HEK293T (cell line): Measurements from ENCODE around the gene CFAP161.

Experiments used
- CTCF ChIA-PET: fragments of 350-600 bp; formaldehyde crosslinking; extraction: SDS; loops from one replicate; lab custom pipeline; 2021; ENCODE audit warnings: antibody characterized with exemption, inconsistent platforms; lab: Yijun Ruan, JAX
- POLR2A ChIA-PET: fragments of 350-600 bp; formaldehyde crosslinking; extraction: SDS; loops from one replicate; lab custom pipeline; 2020; ENCODE audit warnings: antibody characterized with exemption, inconsistent platforms; lab: Yijun Ruan, JAX
- DNase-seq: peaks from one replicate; pipeline ENCODE4 v3.0.0; 2012; ENCODE audit warnings: mixed read lengths; ENCODE audit errors: extremely low spot score
- ARNT ChIP-seq: fragments of 450-650 bp; IDR thresholded peaks from 2 replicates; pipeline ENCODE4 v1.6.1; 2017; ENCODE audit warnings: mild to moderate bottlenecking
- BHLHE40 ChIP-seq: fragments of 450-650 bp; IDR thresholded peaks from 2 replicates; pipeline ENCODE4 v1.6.1; 2016; ENCODE audit warnings: mild to moderate bottlenecking, moderate library complexity, borderline replicate concordance
- CTBP1 ChIP-seq: fragments of 450-650 bp; IDR thresholded peaks from 2 replicates; pipeline ENCODE4 v1.6.1; 2016; ENCODE audit warnings: borderline replicate concordance
- ELF4 ChIP-seq: fragments of 450-650 bp; IDR thresholded peaks from 2 replicates; pipeline ENCODE4 v1.6.1; 2017; ENCODE audit warnings: antibody characterized with exemption
- FOXA1 ChIP-seq: fragments of 450-650 bp; IDR thresholded peaks from 2 replicates; pipeline ENCODE4 v1.6.1; 2016; ENCODE audit warnings: mild to moderate bottlenecking
- FOXK2 ChIP-seq: fragments of 450-650 bp; IDR thresholded peaks from 2 replicates; pipeline ENCODE4 v1.6.1; 2016; ENCODE audit warnings: mild to moderate bottlenecking
- FOXM1 ChIP-seq: fragments of 450-650 bp; IDR thresholded peaks from 2 replicates; pipeline ENCODE4 v1.6.1; 2017; ENCODE audit warnings: mild to moderate bottlenecking, borderline replicate concordance
- HDGF ChIP-seq: fragments of 450-650 bp; IDR thresholded peaks from 2 replicates; pipeline ENCODE4 v1.6.1; 2017; ENCODE audit warnings: antibody characterized with exemption, borderline replicate concordance
- L3MBTL2 ChIP-seq: fragments of 450-650 bp; conservative IDR thresholded peaks from 2 replicates; pipeline ENCODE4 v1.6.1; 2016; ENCODE audit warnings: mild to moderate bottlenecking
- LEF1 ChIP-seq: fragments of 450-650 bp; IDR thresholded peaks from 2 replicates; pipeline ENCODE4 v1.6.1; 2017; ENCODE audit warnings: mild to moderate bottlenecking, borderline replicate concordance
- NFRKB ChIP-seq: fragments of 450-650 bp; IDR thresholded peaks from 2 replicates; pipeline ENCODE4 v1.6.1; 2016; ENCODE audit warnings: mild to moderate bottlenecking, moderate library complexity
- PKNOX1 ChIP-seq: fragments of 450-650 bp; IDR thresholded peaks from 2 replicates; pipeline ENCODE4 v1.6.1; 2016
- SP1 ChIP-seq: fragments of 450-650 bp; IDR thresholded peaks from 2 replicates; pipeline ENCODE4 v1.6.1; 2017
- SUZ12 ChIP-seq: fragments of 450-650 bp; IDR thresholded peaks from 2 replicates; pipeline ENCODE4 v1.6.1; 2016; ENCODE audit warnings: mild to moderate bottlenecking
- TARDBP ChIP-seq: fragments of 450-650 bp; IDR thresholded peaks from 2 replicates; pipeline ENCODE4 v1.6.1; 2016
- ZNF384 ChIP-seq: fragments of 450-650 bp; IDR thresholded peaks from 2 replicates; pipeline ENCODE4 v1.6.1; 2016

Gene CFAP161

DNA sequence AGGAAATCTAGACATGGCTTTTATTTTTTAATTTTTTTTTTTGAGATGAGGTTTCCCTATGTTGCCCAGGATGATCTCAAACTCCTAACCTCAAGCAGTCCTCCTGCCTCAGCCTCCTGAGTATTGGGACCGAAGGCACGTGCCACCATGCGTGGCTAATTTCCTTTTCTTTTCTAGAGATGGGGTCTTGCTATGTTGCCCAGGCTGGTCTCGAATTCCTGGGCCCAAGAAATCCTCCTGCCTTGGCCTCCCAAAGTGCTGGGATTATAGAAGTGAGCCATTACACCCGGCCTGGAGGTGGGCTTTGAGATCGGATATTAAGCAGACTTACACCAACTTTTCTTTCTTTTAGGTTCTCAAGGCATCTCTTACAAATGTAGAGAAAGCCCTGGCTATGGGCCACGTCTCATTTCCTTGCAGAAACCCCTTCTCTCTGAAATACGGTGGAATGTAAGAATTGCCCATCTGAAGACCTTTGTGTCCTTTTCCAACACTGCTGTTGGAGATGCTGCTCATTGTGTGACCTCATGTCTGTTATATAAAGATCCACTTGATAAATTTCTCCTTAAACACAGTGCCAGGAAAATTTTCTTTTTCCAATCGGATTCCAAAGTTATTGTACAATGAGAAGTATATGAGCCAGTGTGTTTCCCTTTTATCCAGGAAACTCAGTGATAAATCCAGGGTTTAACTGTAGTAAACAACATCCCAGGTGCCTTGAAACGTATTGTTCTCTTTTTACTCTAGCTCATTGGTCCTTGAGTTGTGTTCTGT is 36.8 kb upstream of the CFAP161 start:
- no peak for TF ChIP-seq L3MBTL2
- ChIA-PET POLR2A (no interaction called here), CTCF (interaction anchor here (2.6 to 5.6 kb wide), 2 partner anchors 10 to 169 kb away, joined by 19 to 27 read pairs; no protein-coding TSS in a partner anchor)
- DNase-seq, result no peak

DNA sequence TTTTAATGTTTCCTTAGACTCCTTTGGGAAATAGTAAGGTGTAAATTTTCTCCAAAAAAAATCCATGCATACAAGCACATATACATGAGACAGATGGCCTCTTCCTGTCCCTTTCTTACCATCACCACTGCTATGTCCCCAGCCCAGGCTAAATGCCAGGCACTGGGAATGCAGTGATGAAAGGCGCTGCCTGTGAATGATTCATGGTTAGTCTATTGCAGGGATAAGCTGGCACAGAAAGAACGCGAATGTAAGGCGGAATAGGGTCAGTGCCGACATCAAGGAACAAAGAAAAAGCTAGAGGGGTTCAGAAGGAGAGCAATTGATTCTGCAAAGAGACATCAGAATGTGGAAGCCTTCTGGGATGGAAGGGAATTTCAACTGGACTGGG is 36.2 kb upstream of the CFAP161 start:
- ChIA-PET POLR2A (no interaction called here), CTCF (interaction anchor here (2.6 kb wide), 1 partner anchor 168 kb away, joined by 19 read pairs; no protein-coding TSS in a partner anchor)
- no peak for TF ChIP-seq PKNOX1
- TF ChIP-seq TARDBP, result no peak
- TF ChIP-seq ZNF384, result no peak
- no peak for TF ChIP-seq LEF1
- TF ChIP-seq HDGF, result no peak
- no peak for TF ChIP-seq SUZ12
- no peak for TF ChIP-seq SP1
- no peak for TF ChIP-seq CTBP1
- TF ChIP-seq ELF4, result no peak
- no peak for TF ChIP-seq L3MBTL2
- no peak for TF ChIP-seq ARNT
- no peak for TF ChIP-seq FOXA1
- TF ChIP-seq FOXM1, result no peak
- TF ChIP-seq FOXK2, result no peak
- no peak for TF ChIP-seq NFRKB
- no peak for TF ChIP-seq BHLHE40
- DNase-seq, result no peak

- POLR2A ChIA-PET, result no interaction called here
- TF ChIP-seq LEF1, result no peak
- no peak for TF ChIP-seq TARDBP
- TF ChIP-seq ARNT, result no peak
- TF ChIP-seq FOXK2, result no peak
- TF ChIP-seq L3MBTL2, result no peak
- TF ChIP-seq CTBP1, result no peak
- TF ChIP-seq ZNF384, result no peak
- TF ChIP-seq FOXM1, result no peak
- TF ChIP-seq NFRKB, result no peak
- no peak for TF ChIP-seq HDGF
- TF ChIP-seq FOXA1, result no peak
- no peak for TF ChIP-seq BHLHE40
- no peak for TF ChIP-seq ELF4
- TF ChIP-seq SUZ12, result no peak
- TF ChIP-seq SP1, result no peak
- TF ChIP-seq PKNOX1, result no peak
- CTCF ChIA-PET, result interaction anchor here (2.6 kb wide), 1 partner anchor 168 kb away, joined by 19 read pairs; no protein-coding TSS in a partner anchor
- DNase-seq, result no peak
Measured at GRCh38 chr15:81098349-81098748, 35.7 kb upstream of the CFAP161 start.

DNA sequence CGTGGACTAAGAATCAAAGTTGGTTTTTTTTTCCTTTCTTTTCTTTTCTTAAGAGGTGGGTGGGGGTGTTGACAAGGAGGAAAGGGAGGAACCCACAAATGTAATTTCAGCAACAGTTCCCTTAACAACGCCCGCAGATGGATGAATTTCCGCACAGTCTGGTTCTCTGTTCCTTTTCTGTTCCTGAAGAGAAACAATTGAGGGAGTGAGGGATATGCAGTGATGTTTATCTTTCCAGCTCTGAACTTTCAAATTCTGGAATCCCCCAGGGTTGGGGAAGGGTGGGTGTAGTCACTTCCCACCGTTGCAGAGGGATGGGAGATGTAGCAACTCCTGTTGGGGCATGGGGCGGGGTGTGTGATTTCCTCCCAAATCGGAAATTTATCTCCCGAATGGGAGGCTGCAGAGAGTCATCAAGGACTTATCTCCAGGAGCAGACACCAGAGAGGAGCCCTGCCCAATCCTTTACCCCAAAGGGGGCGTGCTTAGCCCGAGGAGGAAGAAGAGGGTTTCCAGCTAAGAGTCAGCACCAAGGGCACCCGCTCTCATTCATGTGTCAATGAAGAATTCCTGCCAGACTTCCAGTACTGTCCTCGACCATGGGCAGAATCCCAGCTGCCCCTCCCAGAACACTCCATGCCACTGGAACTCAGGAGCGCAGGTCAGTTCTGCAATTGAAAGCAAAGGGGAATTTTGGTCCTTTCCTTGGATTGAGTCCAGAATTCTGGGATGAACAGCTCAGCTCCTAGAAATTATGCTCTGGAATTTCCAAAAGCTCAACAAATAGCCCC is 35.0 kb upstream of the CFAP161 start:
- no peak for DNase-seq
- CTCF ChIA-PET, result interaction anchor here (0.6 to 2.6 kb wide), 3 partner anchors 122 to 643 kb away, joined by 6 to 19 read pairs (median 10); no protein-coding TSS in a partner anchor
- POLR2A ChIA-PET, result no interaction called here
- TF ChIP-seq L3MBTL2, result no peak

DNA sequence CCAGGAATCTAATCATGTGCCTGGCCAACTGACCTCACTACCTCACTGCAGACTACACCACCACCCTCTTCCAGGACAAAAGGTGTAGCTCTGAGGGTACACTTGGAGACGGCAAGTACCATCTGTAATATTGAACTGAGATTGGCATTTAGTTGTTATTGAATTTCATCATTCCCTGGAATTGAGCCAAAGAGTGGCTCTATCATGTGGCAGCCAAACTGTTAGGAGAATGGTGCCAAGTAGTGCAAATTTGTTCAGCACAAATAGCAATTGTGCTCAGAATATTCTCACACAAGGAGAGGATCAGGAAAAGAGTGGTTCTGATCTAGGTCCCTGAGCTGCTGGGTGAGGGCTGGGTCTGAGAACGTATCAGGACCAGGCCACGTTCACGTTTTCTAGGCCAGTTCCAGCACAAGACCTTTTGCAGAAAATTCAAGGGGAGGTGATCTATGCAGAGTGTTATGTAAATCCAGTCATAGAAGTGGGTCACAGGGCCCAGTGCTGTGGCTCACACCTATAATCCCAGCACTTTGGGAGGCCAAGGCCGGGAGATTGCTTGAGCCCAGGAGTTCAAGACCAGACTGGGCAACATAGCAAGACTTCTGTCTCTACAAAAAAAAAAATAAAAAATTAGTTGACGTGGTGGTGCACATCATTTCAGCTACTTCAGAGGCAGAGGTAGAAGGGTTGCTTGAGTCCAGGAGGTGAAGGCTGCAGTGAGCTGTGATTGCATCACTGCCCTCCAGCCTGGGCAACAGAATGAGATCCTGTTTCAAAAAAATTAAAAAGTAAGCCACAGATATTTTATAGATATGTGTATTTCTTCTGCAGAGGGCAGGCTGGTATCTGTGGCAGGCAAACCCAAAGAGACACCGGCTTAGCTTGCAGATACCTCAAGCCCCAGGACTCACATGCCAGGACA is 31.9 kb upstream of the CFAP161 start:
- CTCF ChIA-PET, result interaction anchor here (1.1 to 1.3 kb wide), 2 partner anchors 10 to 54 kb away, joined by 3 to 8 read pairs; no protein-coding TSS in a partner anchor
- no peak for TF ChIP-seq ARNT
- no peak for TF ChIP-seq TARDBP
- TF ChIP-seq FOXM1, result no peak
- no peak for TF ChIP-seq HDGF
- no peak for TF ChIP-seq BHLHE40
- TF ChIP-seq L3MBTL2, result no peak
- TF ChIP-seq SP1, result no peak
- TF ChIP-seq CTBP1, result no peak
- POLR2A ChIA-PET, result no interaction called here
- no peak for DNase-seq

GRCh38 chr15:81103857-81104256 is 30.2 kb upstream of the CFAP161 start:
- DNase-seq, result no peak
- ChIA-PET POLR2A (no interaction called here), CTCF (interaction anchor here (0.6 to 2.0 kb wide), 7 partner anchors 52 to 1031 kb away, joined by 3 to 21 read pairs (median 4); no protein-coding TSS in a partner anchor)
- TF ChIP-seq PKNOX1, result no peak
- no peak for TF ChIP-seq FOXA1
- TF ChIP-seq BHLHE40, result no peak
- no peak for TF ChIP-seq SUZ12
- TF ChIP-seq SP1, result no peak
- TF ChIP-seq L3MBTL2, result no peak
- no peak for TF ChIP-seq FOXM1
- TF ChIP-seq NFRKB, result no peak
- no peak for TF ChIP-seq HDGF
- TF ChIP-seq CTBP1, result no peak
- TF ChIP-seq ELF4, result no peak
- no peak for TF ChIP-seq LEF1
- TF ChIP-seq ZNF384, result no peak
